H1 (cell line): ENCODE measurements around the gene COTL1. TPM values are rescaled to one million over a fixed set of nuclear protein-coding genes. Genes with fewer than 3 reads are reported as not detected.

Source experiments
- CTCF ChIA-PET: fragments of 300-600 bp; sonication (Branson Sonifier 250); formaldehyde crosslinking; loops from one replicate; lab custom pipeline; 2021; ENCODE audit not compliant: partially characterized antibody; lab: Charles Lee
- POLR2A ChIA-PET: fragments of 300-600 bp; sonication (Branson Sonifier 250); formaldehyde crosslinking; loops from one replicate; lab custom pipeline; 2021; ENCODE audit warnings: inconsistent platforms; ENCODE audit not compliant: partially characterized antibody; lab: Charles Lee
- DNase-seq, 2 experiments: peaks; one replicate each; pipeline versions ENCODE4 v3.0.0 to v3.0.0-alpha.2; 2010 to 2022; ENCODE audit warnings: low spot score in 2 of 2, low read depth in 1 of 2, mixed read lengths in 1 of 2
- FAIRE-seq: peaks from 2 replicates; lab custom pipeline; 2011; peaks lifted over from hg19 to GRCh38; lab: Jason Lieb, UNC
- H2AFZ ChIP-seq: 2 replicates; pipeline ENCODE4 v1.8.1; 2012; ENCODE audit warnings: low read length, inconsistent platforms
- H2AK5ac ChIP-seq: 2 replicates; pipeline ENCODE4 v1.6.1; 2013; ENCODE audit warnings: low read depth, low read length
- H2BK120ac ChIP-seq: replicated peaks from 2 replicates; pipeline ENCODE3; 2013; ENCODE audit warnings: low read depth, low read length, inconsistent platforms
- H2BK12ac ChIP-seq: 2 replicates; pipeline ENCODE4 v1.6.1; 2013; ENCODE audit warnings: low read depth, low read length
- H2BK15ac ChIP-seq: 2 replicates; pipeline ENCODE4 v1.6.1; 2013; ENCODE audit warnings: low read length
- H2BK20ac ChIP-seq: 2 replicates; pipeline ENCODE4 v1.6.1; 2013; ENCODE audit warnings: low read length
- H2BK5ac ChIP-seq: 2 replicates; pipeline ENCODE4 v1.6.1; 2013; ENCODE audit warnings: low read depth, low read length
- H3K14ac ChIP-seq: 2 replicates; pipeline ENCODE4 v1.6.1; 2013; ENCODE audit warnings: inconsistent platforms; ENCODE audit not compliant: insufficient read length
- H3K18ac ChIP-seq: 2 replicates; pipeline ENCODE4 v1.6.1; 2013; ENCODE audit warnings: low read length; ENCODE audit errors: extremely low read depth
- H3K23ac ChIP-seq: 2 replicates; pipeline ENCODE4 v1.6.1; 2013; ENCODE audit warnings: inconsistent platforms; ENCODE audit not compliant: insufficient read length
- H3K23me2 ChIP-seq: 2 replicates; pipeline ENCODE4 v1.6.1; 2013; ENCODE audit warnings: low read depth, low read length
- H3K27ac ChIP-seq: 2 replicates; pipeline ENCODE4 v1.6.1; 2011; ENCODE audit warnings: low read depth, low read length, inconsistent platforms
- H3K27me3 ChIP-seq, 4 experiments: replicated peaks in 1 of 4; 1 replicate in 1 of 4; 2 replicates in 3 of 4; pipeline versions ENCODE4 v1.6.1 to v1.8.1; 2011 to 2013; ENCODE audit warnings: low read length in 3 of 4, mild to moderate bottlenecking in 3 of 4, inconsistent platforms in 2 of 4, mixed read lengths in 2 of 4, moderate library complexity in 1 of 4; ENCODE audit not compliant: control insufficient read depth in 3 of 4, insufficient read depth in 3 of 4; ENCODE audit errors: extremely low read depth in 1 of 4
- H3K36me3 ChIP-seq, 4 experiments: 2 replicates each; pipeline versions ENCODE4 v1.6.1 to v1.8.1; 2011 to 2013; ENCODE audit warnings: mild to moderate bottlenecking in 4 of 4, low read length in 3 of 4, moderate library complexity in 2 of 4, control low read depth in 1 of 4, inconsistent platforms in 1 of 4; ENCODE audit not compliant: insufficient read depth in 4 of 4, control insufficient read depth in 2 of 4
- H3K4ac ChIP-seq: replicated peaks from 2 replicates; pipeline ENCODE3; 2013; ENCODE audit warnings: low read length, low read depth, mixed read lengths, inconsistent platforms; ENCODE audit not compliant: insufficient read length
- H3K4me1 ChIP-seq, 4 experiments: replicated peaks in 1 of 4; 1 replicate in 1 of 4; 2 replicates in 3 of 4; pipeline versions ENCODE4 v1.6.1 to v1.8.1; 2011 to 2013; ENCODE audit warnings: low read length in 3 of 4, inconsistent platforms in 2 of 4, mixed read lengths in 1 of 4; ENCODE audit not compliant: insufficient read depth in 4 of 4, control insufficient read depth in 3 of 4
- H3K4me2 ChIP-seq, 2 experiments: 2 replicates each; pipeline versions ENCODE4 v1.6.1 to v1.8.1; 2011 to 2013; ENCODE audit warnings: low read depth in 2 of 2, low read length in 2 of 2, control low read depth in 1 of 2, inconsistent platforms in 1 of 2, mild to moderate bottlenecking in 1 of 2; ENCODE audit not compliant: insufficient read depth in 1 of 2
- H3K4me3 ChIP-seq, 4 experiments: fragments of 200-600, 300-600 bp in 1 of 4; sonication (generic), shearing (Covaris generic), sonication (Bioruptor Twin) in 1 of 4; 2 replicates each; pipeline versions ENCODE4 v1.5.1 to v1.8.1; 2011 to 2016; ENCODE audit warnings: low read length in 4 of 4, low read depth in 3 of 4, control low read depth in 2 of 4, inconsistent platforms in 2 of 4, mild to moderate bottlenecking in 2 of 4, mixed read lengths in 1 of 4, moderate library complexity in 1 of 4; ENCODE audit not compliant: insufficient read depth in 2 of 4; ENCODE audit errors: extremely low read depth in 1 of 4
- H3K56ac ChIP-seq: replicated peaks from 2 replicates; pipeline ENCODE3; 2013; ENCODE audit warnings: low read depth, mild to moderate bottlenecking, mixed read lengths, low read length, inconsistent platforms; ENCODE audit not compliant: insufficient read length
- H3K79me1 ChIP-seq: 2 replicates; pipeline ENCODE4 v1.6.1; 2013; ENCODE audit warnings: low read depth, low read length, control low read depth
- H3K79me2 ChIP-seq, 2 experiments: 2 replicates each; pipeline versions ENCODE4 v1.6.1 to v1.8.1; 2012 to 2013; ENCODE audit warnings: low read length in 2 of 2, mild to moderate bottlenecking in 2 of 2, inconsistent platforms in 1 of 2; ENCODE audit not compliant: insufficient read depth in 2 of 2, control insufficient read depth in 1 of 2
- H3K9ac ChIP-seq, 4 experiments: replicated peaks in 1 of 4; 1 replicate in 1 of 4; 2 replicates in 3 of 4; pipeline versions ENCODE4 v1.6.1 to v1.8.1; 2011 to 2013; ENCODE audit warnings: low read depth in 3 of 4, low read length in 3 of 4, control low read depth in 2 of 4, mild to moderate bottlenecking in 2 of 4, moderate library complexity in 2 of 4, inconsistent platforms in 1 of 4; ENCODE audit errors: extremely low read depth in 1 of 4
- H3K9me3 ChIP-seq, 2 experiments: 2 replicates each; pipeline versions ENCODE4 v1.6.1 to v1.8.1; 2012 to 2013; ENCODE audit warnings: mild to moderate bottlenecking in 2 of 2, moderate library complexity in 2 of 2, control low read depth in 1 of 2, inconsistent platforms in 1 of 2, low read depth in 1 of 2, low read length in 1 of 2, mixed read lengths in 1 of 2; ENCODE audit not compliant: insufficient read depth in 2 of 2
- H4K20me1 ChIP-seq, 2 experiments: replicated peaks in 1 of 2; 2 replicates each; pipeline versions ENCODE3 to v1.8.1; 2011 to 2013; ENCODE audit warnings: inconsistent platforms in 2 of 2, low read length in 2 of 2, mild to moderate bottlenecking in 1 of 2; ENCODE audit not compliant: insufficient read depth in 2 of 2, control insufficient read depth in 1 of 2
- H4K5ac ChIP-seq: 2 replicates; pipeline ENCODE4 v1.6.1; 2013; ENCODE audit warnings: low read length, low read depth, mixed read lengths, inconsistent platforms; ENCODE audit not compliant: insufficient read length
- H4K8ac ChIP-seq: 2 replicates; pipeline ENCODE4 v1.8.0; 2013; ENCODE audit warnings: mild to moderate bottlenecking, moderate library complexity, low read length, inconsistent platforms; ENCODE audit not compliant: insufficient read depth; ENCODE audit errors: extremely low read depth
- H4K91ac ChIP-seq: replicated peaks from 2 replicates; pipeline ENCODE3; 2013; ENCODE audit warnings: low read length, mixed read lengths, inconsistent platforms; ENCODE audit not compliant: insufficient read length
- ASH2L ChIP-seq: fragments of 200-600, 300-600 bp; sonication (generic); IDR thresholded peaks from one replicate; pipeline ENCODE4 v1.7.1; 2017; ENCODE audit warnings: low read length
- ATF3 ChIP-seq: IDR thresholded peaks from 2 replicates; pipeline ENCODE4 v1.6.1; 2011; ENCODE audit warnings: low read depth, mild to moderate bottlenecking, low read length; ENCODE audit not compliant: insufficient read depth
- CHD1 ChIP-seq: IDR thresholded peaks from 2 replicates; pipeline ENCODE4 v1.6.1; 2012; ENCODE audit warnings: low read depth, low read length, improper control_type of control experiment
- CTBP2 ChIP-seq: IDR thresholded peaks from 2 replicates; pipeline ENCODE4 v1.7.0; 2011; ENCODE audit warnings: borderline replicate concordance, mild to moderate bottlenecking, moderate library complexity, mixed read lengths, low read length; ENCODE audit not compliant: insufficient read depth, insufficient read length
- E2F6 ChIP-seq: IDR thresholded peaks from 2 replicates; pipeline ENCODE4 v1.6.1; 2012; ENCODE audit warnings: inconsistent platforms
- FOSL1 ChIP-seq: IDR thresholded peaks from 2 replicates; pipeline ENCODE4 v1.6.1; 2011; ENCODE audit warnings: mild to moderate bottlenecking, low read depth, low read length, moderate library complexity; ENCODE audit not compliant: insufficient read depth
- KDM1A ChIP-seq: fragments of 200-600, 300-600 bp; sonication (generic); IDR thresholded peaks from 2 replicates; pipeline ENCODE4 v1.7.1; 2016; ENCODE audit warnings: mild to moderate bottlenecking, low read length, borderline replicate concordance
- KDM4A ChIP-seq: IDR thresholded peaks from one replicate; pipeline ENCODE4 v1.7.1; 2012; ENCODE audit warnings: low read depth, mild to moderate bottlenecking, moderate library complexity, low read length, inconsistent platforms; ENCODE audit not compliant: severe bottlenecking
- SIN3A ChIP-seq, 2 experiments: IDR thresholded peaks in 1 of 2; conservative IDR thresholded peaks in 1 of 2; 2 replicates each; pipeline ENCODE4 v1.6.1; 2011 to 2012; ENCODE audit warnings: low read length in 2 of 2, improper control_type of control experiment in 1 of 2, low read depth in 1 of 2, mild to moderate bottlenecking in 1 of 2
- SIX5 ChIP-seq: IDR thresholded peaks from 2 replicates; pipeline ENCODE4 v1.6.1; 2011; ENCODE audit warnings: mild to moderate bottlenecking, low read depth, low read length
- TBP ChIP-seq: IDR thresholded peaks from 2 replicates; pipeline ENCODE4 v1.6.1; 2011; ENCODE audit warnings: low read depth, low read length, improper control_type of control experiment
- ZNF274 ChIP-seq: IDR thresholded peaks from 2 replicates; pipeline ENCODE4 v1.7.0; 2012; ENCODE audit warnings: low read length, borderline replicate concordance; ENCODE audit errors: extremely low read depth
- WGBS, 2 experiments: shearing (Covaris generic) in 1 of 2; methylation state at CpG; one replicate each; pipeline versions ENCODE4 v1.1.6 to v1.1.7; 2013 to 2015; ENCODE audit warnings: low lambda C conversion rate in 2 of 2, mixed read lengths in 2 of 2, inconsistent platforms in 1 of 2, low coverage in 1 of 2, missing lambda C conversion rate in 1 of 2; ENCODE audit not compliant: insufficient replicate concordance in 2 of 2, insufficient coverage in 1 of 2, insufficient read length in 1 of 2; ENCODE audit errors: extremely low coverage in 1 of 2, missing lambda C conversion rate in 1 of 2; 5-methylcytosine and 5-hydroxymethylcytosine counted together
- polyA plus RNA-seq, 7 experiments: library from polyadenylated mRNA; depleted of rRNA in 3 of 7; stranded (reverse) in 5 of 7; unstranded in 2 of 7; fragments of >200 nt in 5 of 7; fragments of 200-250 nt in 2 of 7; gene quantifications; 1 replicate in 5 of 7; 2 replicates in 1 of 7; 4 replicates in 1 of 7; pipeline versions ENCODE4 v1.2.1 to v1.2.3, GENCODE V29; 2011 to 2013; ENCODE audit warnings: missing spikeins in 2 of 7, mixed read lengths in 2 of 7
- total RNA-seq: library from RNA; stranded (reverse); fragmentation: NEBNext Ultra II Directional; extraction: Animal tissue kit (Norgen Biotek cat#: 25700); gene quantifications from 2 replicates; pipeline ENCODE4 v1.2.1, GENCODE V29; 2021

The COTL1 gene
- total and polyA plus RNA-seq, 2 of the 8 experiments (the other 6 are each of a cell fraction or from before 2014, with no cell fraction given) = 59.2 to 183 TPM

GRCh38 chr16:84534815-84535214, 83.1 kb downstream of the COTL1 start:
- Histone ChIP-seq H4K5ac (no peak overlapping the region), H2AK5ac (no peak overlapping the region), H3K79me1 (no peaks in the 10 kb centered on the region), H2BK120ac (no peak overlapping the region), H3K4me1 (peaks cover 13 to 30% (median 18%) of the 10 kb centered on the region in 4 experiments), H3K27ac (no peak overlapping the region), H4K91ac (peak overlapping the region; percentile 63), H2BK12ac (peak overlapping the region; percentile 5; the same call in 1 of the 2 replicates), H2AFZ (no peak overlapping the region), H4K8ac (no peak overlapping the region), H3K4me3 (no peak overlapping the region), H2BK15ac (no peak overlapping the region), H3K4me2 (0 out of 4 replicates have a peak overlapping the region, but pooled peaks of 1 of the 2 experiments have one; percentile 20), H3K18ac (no peak overlapping the region), H3K14ac (no peak overlapping the region), H3K23ac (no peak overlapping the region), H2BK20ac (no peak overlapping the region; the same call in 1 of the 2 replicates), H2BK5ac (no peak overlapping the region), H3K27me3 (no peaks in the 10 kb centered on the region; a peak in 1 of 7 replicates), H4K20me1 (no peaks in the 10 kb centered on the region), H3K9ac (no peak overlapping the region), H3K36me3 (no peaks in the 10 kb centered on the region), H3K79me2 (no peaks in the 10 kb centered on the region), H3K4ac (no peak overlapping the region), H3K9me3 (peaks cover 3 to 6% of the 10 kb centered on the region in 2 experiments; a peak in 3 of 4 replicates), H3K23me2 (no peaks in the 10 kb centered on the region), H3K56ac (no peak overlapping the region)
- WGBS, 2 experiments = 88 to 100% methylated on average over 1 to 3 of the region's 5 CpGs
- CTCF ChIA-PET = interaction anchor here (0.8 to 1.3 kb wide), 4 partner anchors 25 to 221 kb away, joined by 3 to 6 read pairs (median 3); no protein-coding TSS in a partner anchor
- no peak for FAIRE-seq
- POLR2A ChIA-PET = no interaction called here
- DNase-seq = no peak
- TF ChIP-seq SIX5 = no peak
- TF ChIP-seq E2F6 = no peak
- no peak for TF ChIP-seq CHD1
- TF ChIP-seq KDM4A = no peak
- TF ChIP-seq ZNF274 = no peak
- TF ChIP-seq KDM1A = no peak
- TF ChIP-seq ATF3 = no peak
- TF ChIP-seq SIN3A (conservative IDR thresholded peaks at IDR 0.05 in 1 of 2, IDR thresholded peaks at IDR 0.05 in 1 of 2; ENCODE audit: low read depth in 1 of 2, low read length in 2 of 2) = no peak
- TF ChIP-seq TBP = no peak
- no peak for TF ChIP-seq FOSL1
- no peak for TF ChIP-seq CTBP2
- no peak for TF ChIP-seq ASH2L
